Right atrium auricular region (tissue), 2 donors: ENCODE data around the gene DOC2A. TPM values are rescaled to one million over a fixed set of nuclear protein-coding genes. Genes with fewer than 3 reads are reported as not detected.
A peak's percentile ranks its signal among the peaks of the same experiment; 100 is the strongest.
"Not testable (repeated sequence)": the region's sequence is repeated elsewhere in the genome, so short reads cannot be mapped to it uniquely, and the experiment has no call there.

Experiments
- DNase-seq: peaks from one replicate; pipeline ENCODE4 v3.0.0-alpha.2; 2019; ENCODE audit warnings: low spot score
- H3K27ac ChIP-seq, 2 donors: fragments of 200-600 bp; sonication (generic); 1 replicate in 1 of 2; 2 replicates in 1 of 2; pipeline ENCODE4 v1.5.1; 2016 to 2019
- H3K27me3 ChIP-seq, 2 donors: fragments of 200-600 bp; sonication (generic); one replicate each; pipeline versions ENCODE4 v1.5.1 to v1.6.0; 2017 to 2019
- H3K36me3 ChIP-seq: fragments of 200-600 bp; sonication (generic); one replicate; pipeline ENCODE4 v1.5.1; 2016
- H3K4me1 ChIP-seq, 2 donors: fragments of 200-600 bp; sonication (generic); one replicate each; pipeline versions ENCODE4 v1.5.1 to v1.6.0; 2017 to 2019
- H3K4me3 ChIP-seq, 2 donors: fragments of 200-600 bp; sonication (generic); 1 replicate in 1 of 2; 2 replicates in 1 of 2; pipeline ENCODE4 v1.5.1; 2017 to 2019; ENCODE audit warnings: mild to moderate bottlenecking in 1 of 2, moderate library complexity in 1 of 2
- H3K9me3 ChIP-seq, 2 donors: fragments of 200-600 bp; sonication (generic); one replicate each; pipeline ENCODE4 v1.5.1; 2019
- total RNA-seq, 2 donors: library from RNA; depleted of rRNA; stranded (reverse); fragments of >200 nt; gene quantifications; one replicate each; pipeline ENCODE4 v1.1.0, GENCODE V29; 2016
- TF ChIP-seq, protein P1 (sequence below), 2 donors: fragments of 200-600 bp; sonication (generic); IDR thresholded peaks; one replicate each; pipeline ENCODE4 v1.5.1; 2019; ENCODE audit warnings: antibody characterized with exemption in 2 of 2

DOC2A gene
- total RNA-seq, 2 donors from 2014 or later = not detected

DNA sequence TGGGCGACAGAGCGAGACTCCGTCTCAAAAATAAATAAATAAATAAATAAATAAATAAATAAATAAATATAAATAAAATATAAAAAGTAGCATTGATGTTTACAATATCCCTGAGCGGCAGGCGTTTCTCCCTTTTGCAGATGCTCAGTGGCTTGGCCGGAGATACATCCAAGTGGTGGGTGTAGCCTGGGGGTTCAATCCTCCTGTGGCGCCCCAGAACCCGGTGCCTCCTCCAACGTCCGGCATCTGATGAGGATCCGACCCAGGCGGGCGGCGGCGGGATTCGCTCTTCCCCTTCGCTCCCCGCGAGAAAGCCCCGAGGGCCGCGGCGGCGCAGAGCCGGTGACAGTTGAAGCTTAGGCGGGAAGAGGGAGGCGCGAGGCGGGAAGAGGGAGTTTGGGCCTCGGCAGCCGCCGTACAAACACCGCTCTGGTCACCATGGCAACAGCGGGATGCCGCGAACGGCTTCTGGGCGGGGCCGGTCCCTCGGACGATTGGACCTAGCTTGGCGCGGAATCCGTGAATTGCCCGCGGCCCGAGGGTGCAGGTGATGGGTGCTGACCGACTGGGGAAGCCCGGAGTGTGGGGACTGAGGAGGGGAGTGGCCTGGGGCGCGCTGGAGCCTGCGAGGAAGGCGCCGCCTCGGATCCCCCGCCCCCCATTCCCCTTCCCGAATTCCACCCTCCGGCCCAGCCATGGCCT lies 42.0 kb upstream of the DOC2A start:
- no peaks in the 10 kb centered on the region for H3K36me3 ChIP-seq
- peak overlapping the region; percentile 9 to 50 for H3K27ac ChIP-seq
- TF ChIP-seq, protein P1, sequence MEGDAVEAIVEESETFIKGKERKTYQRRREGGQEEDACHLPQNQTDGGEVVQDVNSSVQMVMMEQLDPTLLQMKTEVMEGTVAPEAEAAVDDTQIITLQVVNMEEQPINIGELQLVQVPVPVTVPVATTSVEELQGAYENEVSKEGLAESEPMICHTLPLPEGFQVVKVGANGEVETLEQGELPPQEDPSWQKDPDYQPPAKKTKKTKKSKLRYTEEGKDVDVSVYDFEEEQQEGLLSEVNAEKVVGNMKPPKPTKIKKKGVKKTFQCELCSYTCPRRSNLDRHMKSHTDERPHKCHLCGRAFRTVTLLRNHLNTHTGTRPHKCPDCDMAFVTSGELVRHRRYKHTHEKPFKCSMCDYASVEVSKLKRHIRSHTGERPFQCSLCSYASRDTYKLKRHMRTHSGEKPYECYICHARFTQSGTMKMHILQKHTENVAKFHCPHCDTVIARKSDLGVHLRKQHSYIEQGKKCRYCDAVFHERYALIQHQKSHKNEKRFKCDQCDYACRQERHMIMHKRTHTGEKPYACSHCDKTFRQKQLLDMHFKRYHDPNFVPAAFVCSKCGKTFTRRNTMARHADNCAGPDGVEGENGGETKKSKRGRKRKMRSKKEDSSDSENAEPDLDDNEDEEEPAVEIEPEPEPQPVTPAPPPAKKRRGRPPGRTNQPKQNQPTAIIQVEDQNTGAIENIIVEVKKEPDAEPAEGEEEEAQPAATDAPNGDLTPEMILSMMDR (IDR thresholded peaks at IDR 0.05) = no peak
- H3K27me3 ChIP-seq = no peaks in the 10 kb centered on the region
- H3K9me3 ChIP-seq = no peaks in the 10 kb centered on the region
- H3K4me3 ChIP-seq = peak overlapping the region; percentile 50 to 74
- H3K4me1 ChIP-seq = peaks cover 0 to 19% of the 10 kb centered on the region in 2 donors
- DNase-seq = peak; percentile 95

DNA sequence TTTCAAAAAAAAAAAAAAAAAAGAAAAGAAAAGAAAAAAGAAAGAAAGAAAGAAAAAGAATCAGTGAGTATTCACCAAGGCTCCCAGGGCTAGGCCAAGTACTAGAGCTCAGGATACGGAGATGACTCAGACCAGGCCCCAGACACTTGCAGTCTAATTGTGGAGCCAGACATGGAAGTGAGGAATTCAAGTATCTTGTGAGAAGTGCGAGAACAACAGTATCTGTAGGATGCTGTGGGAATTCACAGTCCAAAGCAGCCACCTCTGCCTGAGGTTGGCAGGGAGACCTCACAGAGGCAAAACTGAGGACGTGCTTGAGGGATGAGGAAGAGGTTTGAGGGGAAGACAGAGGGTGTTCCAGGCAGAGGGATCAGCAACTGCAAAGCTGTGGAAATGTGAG lies 40.7 kb upstream of the DOC2A start:
- H3K9me3 ChIP-seq = no peaks in the 10 kb centered on the region

DNA sequence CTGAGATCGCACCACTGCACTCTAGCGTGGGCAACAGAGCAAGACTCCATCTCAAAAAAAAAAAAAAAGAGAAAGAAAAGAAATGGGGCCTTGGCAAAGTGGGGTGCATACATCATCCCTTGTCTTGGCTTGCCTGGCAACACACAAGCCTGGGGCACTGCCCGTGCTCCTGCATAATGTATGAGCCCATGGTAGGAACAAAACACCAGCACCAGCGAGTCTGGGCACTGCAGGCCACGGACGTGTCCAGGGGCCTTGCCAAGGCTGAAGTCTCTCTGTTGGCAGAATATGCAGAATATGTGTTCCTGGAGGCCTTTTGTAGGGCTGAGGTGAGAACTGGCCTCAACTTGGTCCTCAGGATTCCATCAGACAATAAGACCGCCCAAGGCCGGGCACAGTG lies 39.0 kb upstream of the DOC2A start:
- TF ChIP-seq, protein P1 (IDR thresholded peaks at IDR 0.05) = no peak
- H3K4me3 ChIP-seq = no peak overlapping the region
- no peak overlapping the region for H3K27ac ChIP-seq
- H3K4me1 ChIP-seq = peaks cover 0 to 19% of the 10 kb centered on the region in 2 donors
- H3K27me3 ChIP-seq = no peaks in the 10 kb centered on the region
- H3K9me3 ChIP-seq = no peaks in the 10 kb centered on the region
- H3K36me3 ChIP-seq = no peaks in the 10 kb centered on the region
- DNase-seq = no peak

More for the DNA sequence above, 40.7 kb upstream of the DOC2A start:
- Histone ChIP-seq H3K27me3 (no peaks in the 10 kb centered on the region), H3K36me3 (no peaks in the 10 kb centered on the region), H3K27ac (no peak overlapping the region), H3K4me1 (peaks cover 0 to 19% of the 10 kb centered on the region in 2 donors), H3K4me3 (no peak overlapping the region)
- TF ChIP-seq, protein P1 (IDR thresholded peaks at IDR 0.05) = no peak
- DNase-seq = no peak

DNA sequence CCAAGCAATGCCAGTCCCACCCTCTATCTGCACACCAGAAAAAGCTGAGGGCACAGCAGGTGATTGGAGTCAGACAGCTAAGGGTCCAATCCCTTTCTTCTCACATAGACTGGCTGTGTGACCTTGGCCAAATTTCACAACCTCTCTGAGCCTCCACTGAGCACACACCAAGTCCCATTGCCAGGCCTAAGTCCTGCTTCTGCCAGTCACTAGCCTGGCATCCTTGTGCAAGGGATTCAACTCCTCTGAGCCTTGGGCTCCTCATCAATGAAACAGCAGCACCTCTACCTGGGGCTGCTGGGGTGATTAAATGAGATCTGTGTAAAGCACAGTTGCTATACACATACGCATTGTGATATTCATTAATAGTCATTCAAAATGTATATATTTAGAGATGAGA lies 35.8 kb upstream of the DOC2A start:
- no peak for DNase-seq
- no peaks in the 10 kb centered on the region for H3K9me3 ChIP-seq
- H3K4me1 ChIP-seq = no peaks in the 10 kb centered on the region
- H3K4me3 ChIP-seq = no peak overlapping the region
- H3K27ac ChIP-seq = no peak overlapping the region
- TF ChIP-seq, protein P1 (IDR thresholded peaks at IDR 0.05) = no peak
- no peaks in the 10 kb centered on the region for H3K36me3 ChIP-seq
- no peaks in the 10 kb centered on the region for H3K27me3 ChIP-seq

DNA sequence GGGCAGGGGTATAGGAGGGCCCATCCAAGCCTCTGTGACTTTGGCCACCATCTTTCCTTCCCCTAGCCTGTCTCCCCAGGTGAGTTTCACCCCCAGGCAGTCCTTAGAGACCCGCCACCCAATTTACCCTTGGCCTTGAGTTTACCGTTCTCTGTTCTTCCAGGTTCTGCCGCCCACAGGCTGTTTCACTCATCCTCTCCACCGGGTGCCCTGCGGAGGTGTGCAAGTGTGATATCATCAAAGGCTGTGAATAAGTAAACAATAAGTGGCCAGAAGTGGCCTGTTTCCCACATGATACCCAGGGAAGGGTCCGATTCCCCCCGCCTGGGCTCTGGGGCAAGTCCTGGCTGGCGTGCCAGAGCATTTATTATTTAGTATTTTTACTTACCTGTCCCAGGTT lies 35.4 kb upstream of the DOC2A start:
- no peak for DNase-seq
- H3K36me3 ChIP-seq = no peaks in the 10 kb centered on the region
- H3K27ac ChIP-seq = no peak overlapping the region
- no peaks in the 10 kb centered on the region for H3K27me3 ChIP-seq
- H3K9me3 ChIP-seq = no peaks in the 10 kb centered on the region
- no peaks in the 10 kb centered on the region for H3K4me1 ChIP-seq
- H3K4me3 ChIP-seq = no peak overlapping the region
- TF ChIP-seq, protein P1 (IDR thresholded peaks at IDR 0.05) = no peak

DNA sequence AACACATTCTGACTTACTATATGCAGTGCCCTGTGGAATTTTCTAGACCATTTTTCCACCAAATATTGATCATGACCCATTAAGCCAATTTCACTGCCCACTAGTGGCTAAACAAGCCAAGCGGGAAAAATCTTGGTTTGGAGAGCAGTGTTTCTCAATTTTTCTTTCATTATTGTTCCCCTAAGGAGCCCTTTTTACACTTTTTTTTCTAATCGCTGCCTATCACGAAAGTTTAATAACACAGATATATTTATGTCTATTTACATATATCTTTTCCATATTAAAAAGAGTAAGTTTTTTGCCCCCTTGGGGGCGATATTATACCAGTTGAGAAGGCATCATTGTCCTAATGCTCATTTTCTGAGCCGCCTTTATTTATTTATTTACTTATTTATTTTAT lies 31.0 kb upstream of the DOC2A start:
- Histone ChIP-seq H3K27ac (no peak overlapping the region), H3K4me1 (no peaks in the 10 kb centered on the region), H3K4me3 (no peak overlapping the region), H3K27me3 (no peaks in the 10 kb centered on the region), H3K9me3 (no peaks in the 10 kb centered on the region), H3K36me3 (no peaks in the 10 kb centered on the region)
- TF ChIP-seq, protein P1 (IDR thresholded peaks at IDR 0.05) = peak; percentile 29 to 60
- no peak for DNase-seq

DNA sequence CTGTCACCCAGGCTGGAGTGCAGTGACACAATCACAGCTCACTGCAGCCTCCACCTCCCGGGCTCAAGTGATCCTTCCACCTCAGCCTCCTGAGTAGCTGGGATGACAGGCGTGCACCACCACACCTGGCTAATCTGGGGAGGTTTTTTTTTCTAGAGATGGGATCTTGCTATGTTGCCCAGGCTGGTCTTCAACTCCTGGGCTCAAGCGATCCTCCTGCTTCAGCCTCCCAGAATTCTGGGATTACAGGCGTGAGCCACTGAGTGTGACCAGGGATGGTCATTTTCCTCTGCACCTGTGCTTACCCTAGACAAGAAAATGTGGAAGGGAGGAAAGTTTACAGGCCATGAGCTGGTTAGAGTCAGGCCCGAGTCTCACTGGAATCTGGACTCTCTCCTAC lies 29.9 kb upstream of the DOC2A start:
- H3K4me3 ChIP-seq, H3K36me3 ChIP-seq, H3K9me3 ChIP-seq, H3K4me1 ChIP-seq, DNase-seq, H3K27ac ChIP-seq, H3K27me3 ChIP-seq: not testable (repeated sequence)
